ENCODE data around the gene CCNYL1. TPM values are rescaled to one million over a fixed set of nuclear protein-coding genes. Genes with fewer than 3 reads are reported as not detected.

Gene CCNYL1
- total RNA-seq, 4 donors from 2014 or later, result 3.3 to 10.1 (median 7.1) TPM

- H3K36me3 ChIP-seq, result no peaks in the 10 kb centered on the region
- H3K9me3 ChIP-seq, result no peaks in the 10 kb centered on the region
- H3K4me1 ChIP-seq, result no peaks in the 10 kb centered on the region
- no peak for TF ChIP-seq POLR2A (IDR thresholded peaks at IDR 0.05)
- TF ChIP-seq CTCF (IDR thresholded peaks at IDR 0.05 in 4 of 5, conservative IDR thresholded peaks at IDR 0.05 in 1 of 5), result no peak
- no peak overlapping the region for H3K27ac ChIP-seq
- H3K27me3 ChIP-seq, result peaks cover 0 to 6% (median 0%) of the 10 kb centered on the region in 3 donors
- intact Hi-C loops (cut with DNase I; ENCODE audit: low total_unique reads), result no loop called here
- ATAC-seq (no peak), DNase-seq (no peak)
- no peak overlapping the region for H3K4me3 ChIP-seq
- in situ Hi-C loops (cut with MboI; ENCODE audit: low sequenced_read_pairs in 4 of 4), result no loop called here
Measured at GRCh38 chr2:207682557-207682956, 28.9 kb upstream of the CCNYL1 start.

- Histone ChIP-seq H3K27me3 (peaks cover 0 to 6% (median 0%) of the 10 kb centered on the region in 3 donors), H3K4me3 (no peak overlapping the region), H3K9me3 (no peaks in the 10 kb centered on the region), H3K36me3 (no peaks in the 10 kb centered on the region), H3K27ac (no peak overlapping the region), H3K4me1 (no peaks in the 10 kb centered on the region)
- intact Hi-C loops (cut with DNase I; ENCODE audit: low total_unique reads), result no loop called here
- ATAC-seq (no peak), DNase-seq (no peak)
- in situ Hi-C loops (cut with MboI; ENCODE audit: low sequenced_read_pairs in 4 of 4), result no loop called here
- TF ChIP-seq POLR2A (IDR thresholded peaks at IDR 0.05) (no peak), CTCF (IDR thresholded peaks at IDR 0.05 in 4 of 5, conservative IDR thresholded peaks at IDR 0.05 in 1 of 5) (no peak)
Measured at GRCh38 chr2:207683438-207683837, 28.0 kb upstream of the CCNYL1 start.

GRCh38 chr2:207683879-207684627 is 27.4 kb upstream of the CCNYL1 start:
- intact Hi-C loops (cut with DNase I; ENCODE audit: low total_unique reads) (no loop called here), in situ Hi-C loops (cut with MboI; ENCODE audit: low sequenced_read_pairs in 4 of 4) (no loop called here)
- Histone ChIP-seq H3K27ac (peak overlapping the region in 1 of 4 donors; percentile 16), H3K9me3 (no peaks in the 10 kb centered on the region), H3K4me3 (no peak overlapping the region), H3K27me3 (peaks cover 0 to 3% (median 0%) of the 10 kb centered on the region in 3 donors), H3K36me3 (no peaks in the 10 kb centered on the region), H3K4me1 (no peaks in the 10 kb centered on the region)
- peak in 1 of 2 donors; percentile 81 for ATAC-seq
- TF ChIP-seq POLR2A (IDR thresholded peaks at IDR 0.05) (no peak), CTCF (IDR thresholded peaks at IDR 0.05 in 4 of 5, conservative IDR thresholded peaks at IDR 0.05 in 1 of 5) (no peak)
- no peak for DNase-seq

DNA sequence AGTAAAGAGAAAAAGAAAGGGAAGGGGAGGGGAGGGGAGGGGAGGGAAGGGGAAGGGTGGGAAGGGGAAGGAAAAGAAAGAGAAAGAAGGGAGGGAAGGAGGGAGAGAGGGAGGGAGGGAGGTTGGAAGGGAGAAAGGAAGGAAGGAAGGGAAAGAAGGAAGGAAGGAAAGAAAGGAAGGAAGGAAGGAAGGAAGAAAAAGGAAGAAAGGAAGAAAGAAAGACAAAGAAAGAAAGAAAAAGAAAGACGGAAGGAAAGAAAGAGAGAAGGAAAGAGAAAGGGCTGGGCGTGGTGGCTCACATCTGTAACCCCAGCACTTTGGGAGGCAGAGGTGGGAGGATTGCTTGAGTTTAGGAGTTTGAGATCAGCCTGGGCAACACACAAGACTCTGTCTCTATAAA is 24.6 kb upstream of the CCNYL1 start:
- intact Hi-C loops (cut with DNase I; ENCODE audit: low total_unique reads) (no loop called here), in situ Hi-C loops (cut with MboI; ENCODE audit: low sequenced_read_pairs in 4 of 4) (no loop called here)
- Histone ChIP-seq H3K36me3 (no peaks in the 10 kb centered on the region), H3K27me3 (no peaks in the 10 kb centered on the region), H3K9me3 (no peaks in the 10 kb centered on the region), H3K4me3 (no peak overlapping the region), H3K27ac (no peak overlapping the region), H3K4me1 (no peaks in the 10 kb centered on the region)
- ATAC-seq (no peak), DNase-seq (no peak)
- TF ChIP-seq CTCF (IDR thresholded peaks at IDR 0.05 in 4 of 5, conservative IDR thresholded peaks at IDR 0.05 in 1 of 5) (no peak), POLR2A (IDR thresholded peaks at IDR 0.05) (no peak)
